ENCODE measurements around the gene IL1RAP.

Gene IL1RAP

DNA sequence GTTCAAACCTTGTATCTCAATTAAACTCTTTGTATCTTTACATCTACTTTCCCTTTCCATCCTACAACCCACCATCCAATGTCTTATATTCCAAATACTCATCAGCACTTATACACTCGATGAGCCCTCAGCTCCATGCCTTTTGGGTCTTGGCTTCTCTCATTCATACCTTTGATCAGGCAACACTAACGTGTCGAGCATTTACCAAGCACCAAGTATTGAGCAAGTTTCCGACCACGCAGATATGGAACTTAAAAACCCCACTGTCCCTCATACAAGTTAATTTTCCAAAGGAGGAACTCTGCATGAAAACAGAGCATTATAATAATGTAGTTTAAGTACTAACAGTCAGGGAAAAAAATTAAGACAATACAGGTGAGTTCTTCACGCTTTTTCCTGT, 102.8 kb downstream of the IL1RAP start:
- DNase-seq, result peak; percentile 27 to 49 (median 47)

DNA sequence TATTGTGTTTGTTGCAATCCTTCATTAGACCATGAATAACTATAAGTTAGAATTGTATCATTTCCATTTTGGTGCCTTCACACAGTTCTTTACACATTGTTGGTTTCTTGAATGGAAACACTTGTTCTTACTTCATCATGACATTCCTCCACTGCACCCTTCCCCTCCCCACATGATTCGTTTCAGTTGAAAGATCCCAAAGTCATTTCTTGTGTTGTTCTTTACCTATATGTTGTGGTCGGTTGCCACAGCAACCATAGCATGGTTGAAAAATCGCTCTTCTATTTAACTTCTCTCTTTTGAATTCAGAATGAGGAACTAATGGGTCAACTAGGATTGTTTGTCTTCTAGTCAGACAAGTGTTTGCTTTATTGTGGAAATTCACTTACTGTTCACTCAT, 103.3 kb downstream of the IL1RAP start:
- DNase-seq, result peak; percentile 66 to 89 (median 81)

DNA sequence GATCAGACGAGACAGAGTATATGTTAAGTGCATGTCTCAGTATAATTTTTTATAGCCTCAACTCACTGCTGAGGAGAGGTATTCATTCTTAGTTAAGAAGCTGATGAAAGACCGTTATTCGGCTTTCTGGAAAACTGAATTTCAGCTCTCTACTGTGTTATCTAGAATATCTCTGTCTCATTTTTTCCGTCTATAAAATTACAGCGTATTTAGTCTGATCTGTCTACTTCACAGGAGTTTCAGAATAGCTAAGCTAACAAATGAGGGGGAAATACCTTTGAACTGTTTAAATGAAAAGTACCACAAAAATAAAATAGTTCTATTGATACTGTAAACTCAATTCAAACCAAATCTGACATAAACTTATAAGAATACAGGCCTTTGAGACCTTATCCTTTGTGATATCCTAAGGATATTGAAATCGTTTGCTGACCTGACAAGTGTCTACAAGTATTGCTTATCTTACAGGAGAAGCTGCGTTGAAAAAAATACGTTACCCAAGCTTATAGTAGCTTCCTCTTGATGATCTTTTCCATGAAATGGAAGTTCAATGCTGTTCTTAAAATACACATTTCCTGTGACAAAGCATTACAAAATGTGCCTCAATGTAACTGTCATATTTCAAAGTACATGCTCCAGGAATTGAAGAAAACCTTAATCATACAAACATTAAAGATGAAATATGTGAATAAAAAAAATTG, 104.6 kb downstream of the IL1RAP start:
- peak; percentile 25 to 68 (median 60) for DNase-seq

DNA sequence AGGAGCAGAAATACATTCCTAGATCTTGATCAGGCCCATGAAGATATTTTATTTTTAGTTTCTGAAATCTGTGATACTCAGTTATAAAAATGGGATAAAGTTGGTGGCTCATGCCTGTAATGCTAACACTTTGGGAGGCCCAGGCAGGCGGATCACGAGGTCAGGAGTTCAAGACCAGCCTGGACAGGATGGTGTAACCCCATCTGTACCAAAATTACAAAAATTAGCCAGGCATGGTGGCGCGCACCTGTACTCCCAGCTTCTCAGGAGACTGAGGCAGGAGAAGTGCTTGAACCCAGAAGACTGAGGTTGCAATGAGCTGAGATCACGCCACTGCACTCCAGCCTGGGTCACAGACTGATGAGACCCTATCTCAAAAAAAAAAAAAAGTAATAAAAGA, 105.5 kb downstream of the IL1RAP start:
- no peak for DNase-seq

DNA sequence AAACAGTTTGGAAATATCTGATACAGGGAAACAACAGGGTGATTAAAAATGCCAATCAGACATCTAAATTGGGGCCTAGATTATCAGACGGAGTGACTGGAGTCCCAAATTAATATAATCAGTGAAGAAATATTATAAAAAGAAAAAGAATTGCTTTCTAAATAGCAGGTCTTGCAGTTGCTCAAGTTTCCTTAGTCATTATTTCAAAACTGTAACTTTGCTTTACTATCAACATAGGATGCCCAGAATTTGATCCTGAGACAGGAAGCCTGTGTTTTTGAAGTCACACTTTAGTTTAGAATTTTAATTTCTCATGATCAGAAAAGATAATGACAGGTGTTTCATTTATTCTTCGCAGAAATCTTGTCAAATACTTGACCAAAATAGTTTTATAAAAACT, 105.9 kb downstream of the IL1RAP start:
- peak in 1 of 3 donors; percentile 15 for DNase-seq

DNA sequence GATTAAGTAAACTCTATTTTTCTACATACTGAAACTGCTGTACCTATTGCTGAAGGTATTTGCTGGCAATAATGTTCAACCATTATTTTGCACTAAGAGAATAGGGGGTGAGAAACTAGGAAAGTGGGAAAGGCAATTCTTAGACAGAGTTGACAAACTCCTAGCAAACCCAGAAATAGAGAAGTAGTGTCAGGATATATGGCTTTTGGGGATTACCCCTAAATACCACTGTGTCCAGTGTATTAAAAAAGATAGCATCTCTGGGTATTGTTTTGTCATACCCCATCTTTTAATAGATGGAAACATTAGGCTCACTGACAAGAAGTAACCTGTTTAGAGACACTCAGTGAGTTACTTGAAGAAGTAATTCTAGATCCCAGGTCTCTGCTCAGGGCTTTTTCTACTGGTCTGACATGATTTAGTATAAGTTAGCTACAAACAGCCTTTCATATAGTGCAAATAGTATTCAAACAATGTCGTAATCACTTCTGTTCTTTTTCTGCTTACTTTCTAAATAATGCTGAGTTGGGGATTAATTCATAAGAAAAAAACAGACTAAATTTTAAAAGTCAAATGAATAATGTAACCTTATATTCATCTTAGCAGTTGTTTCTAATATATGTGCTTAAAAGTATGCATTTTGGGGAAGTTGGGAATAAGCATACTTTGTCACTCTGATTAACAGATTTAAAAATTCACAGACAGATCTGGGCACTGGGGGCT, 107.2 kb downstream of the IL1RAP start:
- DNase-seq, result peak; percentile 17 to 45 (median 38)

DNA sequence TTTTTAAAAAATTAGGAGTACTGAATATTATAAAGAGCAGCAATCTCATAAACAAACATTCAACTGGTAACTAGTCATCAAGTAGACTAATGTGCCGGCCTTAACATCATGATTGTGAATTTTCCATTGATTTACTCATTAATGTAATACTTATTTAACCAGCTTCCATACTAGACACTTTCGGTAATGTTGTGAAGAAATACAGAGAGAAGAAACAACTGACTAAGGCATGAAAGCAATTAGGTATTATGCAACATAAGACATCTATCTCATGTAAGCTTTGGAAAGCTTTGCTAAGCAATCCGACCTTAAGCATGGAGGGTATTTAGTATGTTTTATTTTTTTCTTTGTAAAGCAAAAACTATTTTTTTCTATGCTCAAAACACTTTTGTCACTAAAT, 108.0 kb downstream of the IL1RAP start:
- DNase-seq, result peak in 2 of 3 donors; percentile 39 to 61

DNA sequence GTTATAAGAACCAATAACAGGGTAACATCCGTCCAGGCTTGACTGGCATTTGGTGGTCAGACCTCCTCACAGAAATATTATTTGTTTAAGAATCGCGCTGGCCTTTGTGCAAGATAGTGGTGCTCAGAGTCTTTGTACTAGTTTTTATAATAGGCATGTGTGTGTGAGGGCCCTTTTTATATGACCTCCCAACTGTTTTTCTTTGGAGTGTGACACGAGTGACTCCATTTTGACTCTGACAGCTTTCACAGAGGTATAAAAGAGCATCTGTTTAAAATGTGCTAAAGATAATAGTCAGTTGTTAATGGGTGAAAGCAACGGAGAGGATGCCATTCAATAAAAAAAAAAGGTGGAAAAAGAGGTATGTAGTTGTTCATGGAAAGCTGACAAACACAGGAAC, 110.4 kb downstream of the IL1RAP start:
- DNase-seq, result no peak

DNA sequence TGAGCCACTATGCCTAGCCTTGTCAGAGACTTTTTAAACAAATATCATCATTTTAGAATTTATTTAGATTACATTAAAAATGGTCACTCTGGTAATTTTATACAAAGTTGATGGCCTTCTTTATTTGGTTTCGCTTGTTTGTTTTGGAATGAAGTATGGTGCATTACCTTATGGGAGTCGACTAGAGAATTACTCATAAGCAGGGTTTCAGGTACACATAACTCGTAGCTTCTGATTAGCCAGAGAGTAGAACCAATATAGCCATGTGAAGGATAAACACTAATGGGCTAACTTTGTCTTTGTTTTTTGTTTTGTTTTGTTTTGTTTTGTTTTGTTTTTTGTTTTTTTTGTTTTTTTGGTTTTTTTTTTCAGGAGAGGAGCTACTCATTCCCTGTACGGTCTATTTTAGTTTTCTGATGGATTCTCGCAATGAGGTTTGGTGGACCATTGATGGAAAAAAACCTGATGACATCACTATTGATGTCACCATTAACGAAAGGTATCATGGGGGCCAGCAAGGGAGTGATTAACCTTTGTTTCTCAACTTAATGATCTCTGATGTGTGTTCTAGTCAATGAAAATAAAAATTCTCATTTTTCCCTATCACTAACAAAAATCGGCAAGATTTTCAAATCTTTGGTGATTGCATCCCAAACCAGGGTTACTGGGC, 113.2 kb downstream of the IL1RAP start:
- DNase-seq, result no peak

DNA sequence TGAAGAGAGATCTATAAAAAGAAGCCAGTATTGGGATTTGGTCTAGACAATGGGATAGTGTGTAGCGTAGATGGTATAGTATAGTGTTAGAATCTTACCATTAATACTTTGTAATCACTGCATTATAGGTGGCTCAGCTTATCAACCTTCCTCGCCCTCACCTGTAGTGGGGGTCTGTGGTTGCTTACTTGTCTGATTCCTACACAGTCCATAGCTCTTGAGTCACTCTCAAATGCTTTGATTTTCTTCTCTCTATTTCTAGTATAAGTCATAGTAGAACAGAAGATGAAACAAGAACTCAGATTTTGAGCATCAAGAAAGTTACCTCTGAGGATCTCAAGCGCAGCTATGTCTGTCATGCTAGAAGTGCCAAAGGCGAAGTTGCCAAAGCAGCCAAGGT, 115.2 kb downstream of the IL1RAP start:
- no peak for DNase-seq

DNA sequence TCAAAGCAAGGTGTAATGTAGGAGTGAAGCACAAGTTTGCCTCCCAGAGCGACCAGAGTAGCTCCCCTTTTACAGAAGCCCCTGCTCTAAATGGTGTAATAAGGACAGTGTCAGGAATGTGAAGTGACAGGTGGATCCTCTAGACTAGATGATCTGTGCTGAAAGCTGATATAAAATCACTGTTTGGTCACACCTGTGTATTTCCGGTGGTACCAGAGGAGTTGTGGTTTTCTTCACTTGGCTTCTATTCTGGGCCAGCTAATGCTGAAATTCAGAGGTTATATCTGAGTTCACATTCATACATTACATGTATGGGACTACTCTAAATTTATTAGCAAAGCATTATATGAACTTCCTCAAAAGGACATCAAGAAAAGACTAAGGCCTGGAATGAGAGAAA, 117.4 kb downstream of the IL1RAP start:
- DNase-seq, result no peak

DNA sequence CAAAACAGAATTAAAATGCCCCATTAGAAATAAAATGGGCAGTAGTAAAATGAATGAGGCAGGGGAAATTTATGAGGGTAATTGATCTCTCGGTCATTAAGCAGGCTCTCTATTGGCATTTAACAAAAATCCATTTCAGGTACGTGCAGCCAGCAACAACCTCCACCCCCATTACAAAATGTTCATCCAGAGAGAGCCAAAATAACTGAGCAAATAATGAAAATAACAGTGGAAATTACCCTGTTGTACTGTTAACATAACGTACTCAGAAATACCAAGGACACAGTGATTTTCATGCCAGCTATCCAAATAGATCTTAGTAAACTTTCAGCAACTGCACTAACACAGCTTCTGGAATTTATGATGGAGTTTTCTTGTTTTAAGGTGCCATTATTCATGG, 127.7 kb downstream of the IL1RAP start:
- DNase-seq, result no peak

DNA sequence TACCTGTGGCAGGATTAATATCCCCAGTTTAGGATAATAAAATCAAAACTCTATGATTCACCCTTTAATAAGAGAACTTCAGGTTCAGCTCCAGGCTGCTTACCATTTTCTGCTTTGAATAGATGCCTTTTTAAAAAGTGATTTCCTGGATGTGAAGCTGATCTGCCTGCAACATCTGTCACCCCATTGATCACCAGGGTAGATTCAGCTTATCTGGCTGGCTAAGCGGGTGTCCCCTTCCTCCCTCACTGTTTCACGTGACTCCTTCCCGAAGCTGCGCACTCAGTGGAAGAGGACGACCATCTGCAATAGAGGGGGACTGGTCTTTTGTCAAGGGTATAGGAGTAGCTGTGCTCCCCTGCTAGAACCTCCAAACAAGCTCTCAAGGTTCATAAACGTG, 128.1 kb downstream of the IL1RAP start:
- no peak for DNase-seq

DNA sequence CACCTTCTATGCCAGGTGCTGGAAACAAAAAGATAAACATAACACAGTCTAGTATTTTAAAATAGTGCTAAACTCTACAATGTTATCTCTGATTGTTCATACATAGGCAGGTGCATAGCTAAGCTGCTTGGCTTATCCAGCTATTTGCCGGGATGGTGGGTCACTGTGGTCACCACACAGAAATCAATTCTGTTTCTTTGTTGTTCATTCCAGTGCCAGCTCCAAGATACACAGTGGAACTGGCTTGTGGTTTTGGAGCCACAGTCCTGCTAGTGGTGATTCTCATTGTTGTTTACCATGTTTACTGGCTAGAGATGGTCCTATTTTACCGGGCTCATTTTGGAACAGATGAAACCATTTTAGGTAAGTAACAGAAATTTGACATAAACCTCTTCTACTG, 130.2 kb downstream of the IL1RAP start:
- DNase-seq, result no peak

DNA sequence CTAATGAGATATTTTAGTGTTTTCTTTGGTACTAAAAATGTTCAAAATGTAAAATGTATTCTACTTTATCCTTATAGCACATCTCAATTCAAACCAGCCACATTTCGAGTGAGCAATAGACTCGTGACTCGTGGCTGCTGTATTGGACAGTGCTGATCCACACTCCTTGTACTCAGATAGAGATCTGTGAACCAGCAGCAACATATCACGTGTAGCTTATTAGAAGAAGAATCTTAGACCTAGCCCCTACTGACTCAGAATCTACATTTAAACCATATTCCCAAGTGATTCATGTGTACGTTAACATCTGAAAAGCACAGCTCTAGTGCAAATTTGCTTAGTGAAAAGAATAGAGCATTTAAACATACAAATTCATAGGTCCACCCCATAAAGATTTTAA, 130.9 kb downstream of the IL1RAP start:
- DNase-seq, result peak in 1 of 3 donors; percentile 13

DNA sequence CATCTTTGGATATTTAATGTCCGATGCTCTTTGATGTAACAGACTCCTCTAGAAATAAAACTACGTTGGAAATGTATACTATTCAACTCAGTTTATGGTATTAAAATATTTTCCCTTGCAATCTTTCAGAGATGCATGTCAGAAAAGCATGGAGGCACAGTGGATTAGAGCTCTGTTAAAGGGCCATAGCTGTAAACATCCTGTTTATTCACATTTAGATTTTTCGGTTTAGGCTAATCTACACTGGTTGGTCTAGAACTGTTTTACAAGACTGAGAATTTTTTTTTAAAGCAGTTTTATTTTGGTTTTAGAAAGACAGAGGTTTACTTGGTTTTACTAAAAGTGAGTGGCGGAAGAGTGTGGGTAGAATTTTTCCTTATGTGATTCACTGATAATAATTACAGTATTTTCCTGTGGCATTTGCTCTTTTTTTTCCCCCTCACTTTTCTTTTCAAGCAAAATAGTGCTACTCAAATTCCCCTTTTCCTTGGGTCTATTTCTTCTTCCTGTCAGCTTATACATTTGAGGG, 132.1 kb downstream of the IL1RAP start:
- no peak for DNase-seq

DNA sequence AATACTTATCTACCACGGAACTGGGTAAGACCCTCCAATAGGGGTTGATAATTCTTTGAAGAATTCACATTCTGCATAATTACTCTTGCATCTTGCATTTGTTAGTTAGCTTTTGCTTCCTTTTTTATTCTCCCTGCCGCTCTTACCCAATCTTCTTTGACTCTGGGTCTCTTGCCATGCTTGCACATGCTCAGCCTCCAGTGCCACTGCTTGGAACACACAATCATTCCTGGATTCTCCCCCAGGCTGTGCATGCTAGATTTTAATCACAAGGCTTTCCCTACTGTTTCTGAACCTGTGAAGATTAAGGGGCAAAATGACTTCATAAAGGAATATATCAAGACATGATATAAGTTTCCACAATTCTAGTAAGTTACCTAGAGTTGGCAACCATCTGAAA, 133.1 kb downstream of the IL1RAP start:
- DNase-seq, result no peak

DNA sequence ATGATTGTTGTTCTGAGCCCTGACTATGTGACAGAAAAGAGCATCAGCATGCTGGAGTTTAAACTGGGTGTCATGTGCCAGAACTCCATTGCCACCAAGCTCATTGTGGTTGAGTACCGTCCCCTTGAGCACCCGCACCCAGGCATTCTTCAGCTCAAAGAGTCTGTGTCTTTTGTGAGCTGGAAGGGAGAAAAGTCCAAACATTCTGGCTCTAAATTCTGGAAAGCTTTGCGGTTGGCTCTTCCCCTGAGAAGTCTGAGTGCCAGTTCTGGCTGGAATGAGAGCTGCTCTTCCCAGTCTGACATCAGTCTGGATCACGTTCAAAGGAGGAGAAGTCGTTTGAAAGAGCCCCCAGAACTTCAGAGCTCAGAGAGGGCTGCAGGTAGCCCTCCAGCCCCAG, 142.0 kb downstream of the IL1RAP start:
- DNase-seq, result no peak

DNA sequence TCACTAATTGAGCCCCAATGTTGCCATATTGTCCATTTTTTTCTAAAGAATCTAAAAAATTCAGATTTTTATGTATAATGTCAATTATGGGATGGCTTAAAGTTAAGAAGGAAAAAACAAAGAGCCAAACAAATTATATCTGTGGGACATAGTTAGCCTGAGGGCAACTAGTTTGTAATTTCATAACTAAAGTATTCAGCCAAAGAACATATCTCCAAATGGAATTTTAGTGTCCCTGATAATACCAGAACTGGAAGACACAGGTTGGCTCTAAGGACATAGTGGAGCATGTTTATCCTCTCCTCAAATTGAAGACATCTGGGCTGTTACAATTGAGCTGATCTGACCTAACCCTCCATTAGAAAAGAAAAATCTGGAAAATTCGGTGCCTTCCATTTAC, 144.2 kb downstream of the IL1RAP start:
- no peak for DNase-seq

DNA sequence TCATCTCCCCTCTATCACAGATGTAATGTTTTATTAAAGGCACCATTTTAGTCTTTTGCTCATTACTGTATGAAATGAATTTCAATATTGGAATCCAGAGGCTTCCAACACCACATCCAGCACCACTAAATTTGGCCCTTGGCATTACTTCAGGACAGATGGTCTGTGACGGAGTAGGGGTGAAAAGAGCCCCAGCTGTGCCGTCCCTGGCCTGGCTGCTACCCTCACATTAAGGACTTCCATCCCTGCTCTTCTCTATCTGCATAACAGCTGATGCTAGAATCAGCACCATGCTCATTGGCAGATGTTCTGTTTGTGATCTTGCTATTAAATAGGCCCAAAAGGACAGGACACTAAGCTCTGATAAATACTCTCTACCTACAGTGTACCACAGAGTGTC, 152.9 kb downstream of the IL1RAP start:
- no peak for DNase-seq

DNA sequence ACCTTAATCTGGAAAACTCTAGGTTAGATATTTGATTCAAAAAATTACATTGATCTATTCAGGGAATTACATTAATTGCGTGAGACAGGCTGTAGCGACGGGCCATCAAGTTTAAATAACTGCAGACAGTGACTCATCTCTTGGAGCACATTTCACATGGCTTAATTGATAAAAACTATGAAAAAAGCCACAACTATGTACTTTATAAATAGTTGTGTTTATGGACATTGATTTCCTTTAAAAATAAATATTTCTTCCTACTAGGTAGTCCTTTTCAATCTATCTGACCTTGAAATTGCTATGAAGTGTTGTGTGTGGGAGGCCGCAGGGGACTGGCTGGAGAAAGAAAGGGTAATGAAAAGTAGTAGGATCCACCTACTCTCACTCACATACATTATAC, 157.8 kb downstream of the IL1RAP start:
- DNase-seq, result no peak

DNA sequence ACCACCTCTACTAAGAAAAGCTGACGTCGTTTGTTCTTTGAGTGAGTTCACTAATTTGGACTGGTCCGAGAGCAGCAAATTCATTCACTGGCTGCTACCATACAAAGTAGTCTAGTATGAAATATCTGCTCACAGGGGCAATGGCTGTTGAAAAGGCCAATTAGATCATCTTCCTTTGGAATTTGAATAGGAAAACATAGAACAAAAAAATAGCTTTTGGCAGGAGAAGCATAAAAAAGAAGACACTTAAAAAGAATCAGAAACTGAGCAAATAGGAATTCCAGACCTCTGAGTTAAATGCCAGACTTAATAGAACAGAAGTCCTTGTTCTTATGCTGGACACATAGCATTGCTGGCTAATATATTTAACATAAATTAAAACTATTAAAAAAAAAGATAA, 159.3 kb downstream of the IL1RAP start:
- no peak for DNase-seq

DNA sequence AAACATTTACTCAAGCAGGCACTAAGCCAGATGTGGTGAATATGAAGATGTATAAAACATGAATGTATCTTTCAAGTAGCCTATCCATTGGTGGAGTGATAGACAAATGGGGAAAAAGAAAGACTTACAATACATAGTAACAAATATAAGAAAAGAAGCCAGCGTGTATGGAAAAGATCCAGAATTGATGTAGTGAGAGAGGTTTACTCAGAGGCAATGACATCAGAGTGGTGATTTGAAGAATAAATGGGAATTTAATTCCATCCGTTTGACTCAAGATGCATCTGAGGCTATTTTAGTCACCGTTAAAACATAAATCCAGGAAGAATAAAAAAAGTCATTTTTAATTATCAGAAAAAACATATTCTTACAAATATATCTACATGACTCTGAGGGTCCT, 162.6 kb downstream of the IL1RAP start:
- no peak for DNase-seq

DNA sequence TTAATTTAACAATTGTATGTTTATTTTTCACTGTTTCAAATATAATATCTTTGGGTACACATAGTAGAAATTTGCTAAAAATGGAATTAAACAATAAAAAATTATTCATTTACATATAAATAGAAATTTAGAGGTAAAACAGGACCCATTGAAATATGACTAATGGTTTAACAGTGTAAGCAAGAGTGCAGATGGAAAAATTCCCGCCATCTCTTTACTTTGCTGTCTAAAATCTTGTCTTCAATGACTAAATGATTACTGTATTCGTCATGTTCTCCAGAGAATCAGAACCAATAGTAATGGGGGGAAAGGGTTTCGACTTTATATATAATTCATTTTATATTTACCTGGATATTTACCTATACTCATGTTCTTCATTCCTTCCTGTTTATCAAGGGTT, 163.1 kb downstream of the IL1RAP start:
- DNase-seq, result no peak

Data from suppressor macrophage treated with lipopolysaccharide for 1 hour (primary cell).